Stimulated activated naive CD8-positive, alpha-beta T cell treated with anti-CD3 and anti-CD28 coated beads, Interleukin-15, Interleukin-2, amounts not matched to agents 100 ng/mL and 50 ng/mL, for 24 hours (primary cell): ENCODE results near the gene TRIM9.

Experiments used
- H3K27ac Mint-ChIP-seq: one replicate; pipeline ENCODE4 v1.8.0; 2021; ENCODE audit warnings: mild to moderate bottlenecking, mixed read lengths
- H3K27me3 Mint-ChIP-seq: one replicate; pipeline ENCODE4 v1.8.0; 2021; ENCODE audit warnings: mixed read lengths
- H3K36me3 Mint-ChIP-seq: one replicate; pipeline ENCODE4 v1.8.0; 2021; ENCODE audit warnings: low read depth, mixed read lengths
- H3K4me1 Mint-ChIP-seq: one replicate; pipeline ENCODE4 v1.8.0; 2021; ENCODE audit warnings: low read depth, mixed read lengths
- H3K4me3 Mint-ChIP-seq: one replicate; pipeline ENCODE4 v1.8.0; 2021; ENCODE audit warnings: mild to moderate bottlenecking, mixed read lengths
- H3K9me3 Mint-ChIP-seq: one replicate; pipeline ENCODE4 v1.8.0; 2021; ENCODE audit warnings: mixed read lengths

TRIM9 gene

DNA sequence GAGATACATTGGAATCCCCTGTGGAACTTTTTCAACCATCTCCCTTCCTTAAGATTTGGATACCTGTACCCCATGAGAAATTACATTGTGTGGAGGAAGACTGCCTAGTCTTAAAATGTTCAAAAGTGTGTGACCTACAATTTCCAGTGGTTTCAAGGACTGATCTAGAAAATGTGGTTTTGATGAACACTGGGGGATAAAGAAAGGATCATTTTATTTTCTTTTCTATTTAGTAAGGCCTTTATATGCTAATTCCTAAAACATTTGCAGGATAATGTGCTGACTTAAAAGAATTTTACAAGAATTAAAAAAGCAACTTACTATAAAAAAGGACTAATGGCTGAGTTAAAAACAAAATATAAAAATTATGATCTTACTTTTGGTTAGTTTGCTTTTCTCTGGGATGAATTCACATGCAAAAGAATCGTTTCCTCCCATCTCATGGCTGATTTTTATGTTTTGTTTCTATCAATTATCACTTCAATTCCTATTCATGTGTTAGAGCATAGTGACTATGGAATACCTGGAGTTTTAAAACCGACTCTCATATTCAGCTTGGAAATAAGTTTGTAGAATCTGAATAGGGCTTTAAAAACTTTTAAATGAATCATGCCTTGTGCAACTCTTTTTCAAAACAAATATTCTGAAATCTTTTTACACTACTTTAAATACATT, 110.7 kb downstream of the TRIM9 start:
- no peaks in the 10 kb centered on the region for H3K9me3 Mint-ChIP-seq
- H3K4me1 Mint-ChIP-seq = no peaks in the 10 kb centered on the region
- no peaks in the 10 kb centered on the region for H3K36me3 Mint-ChIP-seq
- no peak overlapping the region for H3K4me3 Mint-ChIP-seq
- no peaks in the 10 kb centered on the region for H3K27me3 Mint-ChIP-seq
- H3K27ac Mint-ChIP-seq = no peak overlapping the region

- Mint-ChIP-seq H3K9me3 (no peaks in the 10 kb centered on the region), H3K4me1 (no peaks in the 10 kb centered on the region), H3K36me3 (no peaks in the 10 kb centered on the region), H3K27ac (no peak overlapping the region), H3K27me3 (no peaks in the 10 kb centered on the region), H3K4me3 (no peak overlapping the region)
These were observed 114.7 kb downstream of the TRIM9 start for GRCh38 chr14:50979941-50980850.

GRCh38 chr14:50978888-50979287, 116.0 kb downstream of the TRIM9 start:
- H3K9me3 Mint-ChIP-seq = no peaks in the 10 kb centered on the region
- no peaks in the 10 kb centered on the region for H3K4me1 Mint-ChIP-seq
- H3K4me3 Mint-ChIP-seq = no peak overlapping the region
- H3K27me3 Mint-ChIP-seq = no peaks in the 10 kb centered on the region
- no peak overlapping the region for H3K27ac Mint-ChIP-seq
- H3K36me3 Mint-ChIP-seq = no peaks in the 10 kb centered on the region

GRCh38 chr14:50978529-50978871, 116.4 kb downstream of the TRIM9 start:
- H3K4me3 Mint-ChIP-seq = no peak overlapping the region
- no peaks in the 10 kb centered on the region for H3K4me1 Mint-ChIP-seq
- no peak overlapping the region for H3K27ac Mint-ChIP-seq
- H3K9me3 Mint-ChIP-seq = no peaks in the 10 kb centered on the region
- no peaks in the 10 kb centered on the region for H3K36me3 Mint-ChIP-seq
- H3K27me3 Mint-ChIP-seq = no peaks in the 10 kb centered on the region

- Mint-ChIP-seq H3K27ac (no peak overlapping the region), H3K4me1 (no peaks in the 10 kb centered on the region), H3K4me3 (no peak overlapping the region), H3K27me3 (no peaks in the 10 kb centered on the region), H3K36me3 (no peaks in the 10 kb centered on the region), H3K9me3 (no peaks in the 10 kb centered on the region)
These were observed 116.9 kb downstream of the TRIM9 start for GRCh38 chr14:50977863-50978528.

GRCh38 chr14:50974118-50974517, 120.8 kb downstream of the TRIM9 start:
- Mint-ChIP-seq H3K9me3 (no peaks in the 10 kb centered on the region), H3K4me3 (no peak overlapping the region), H3K36me3 (no peaks in the 10 kb centered on the region), H3K4me1 (no peaks in the 10 kb centered on the region), H3K27me3 (peaks cover 5% of the 10 kb centered on the region), H3K27ac (no peak overlapping the region)

GRCh38 chr14:50972734-50973133, 122.2 kb downstream of the TRIM9 start:
- Mint-ChIP-seq H3K36me3 (no peaks in the 10 kb centered on the region), H3K4me3 (no peak overlapping the region), H3K9me3 (no peaks in the 10 kb centered on the region), H3K27me3 (peaks cover 5% of the 10 kb centered on the region), H3K4me1 (no peaks in the 10 kb centered on the region), H3K27ac (no peak overlapping the region)

- Mint-ChIP-seq H3K9me3 (no peaks in the 10 kb centered on the region), H3K36me3 (no peaks in the 10 kb centered on the region), H3K27me3 (peaks cover 5% of the 10 kb centered on the region), H3K27ac (no peak overlapping the region), H3K4me3 (no peak overlapping the region), H3K4me1 (no peaks in the 10 kb centered on the region)
These were observed 123.8 kb downstream of the TRIM9 start for GRCh38 chr14:50970886-50971781.

DNA sequence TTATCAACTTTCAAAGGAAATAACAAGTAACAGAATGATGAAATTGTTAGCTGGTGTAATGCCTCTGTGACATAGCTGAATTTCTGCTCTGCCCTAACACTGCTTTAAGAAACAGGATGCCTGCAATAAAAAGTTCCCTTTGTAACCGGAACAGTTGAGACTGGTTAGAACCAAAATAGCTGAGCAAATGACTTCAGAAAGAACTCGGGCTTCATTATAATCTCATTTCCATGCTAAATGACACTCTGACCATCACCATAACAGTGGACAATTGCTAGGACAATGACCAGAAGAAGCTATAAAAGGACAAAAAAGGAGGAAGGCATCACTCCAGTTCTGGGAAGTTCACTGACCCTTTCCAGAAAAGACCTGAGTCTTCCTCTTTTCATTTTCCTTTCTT, 127.1 kb downstream of the TRIM9 start:
- no peaks in the 10 kb centered on the region for H3K4me1 Mint-ChIP-seq
- no peaks in the 10 kb centered on the region for H3K36me3 Mint-ChIP-seq
- H3K27ac Mint-ChIP-seq = no peak overlapping the region
- no peak overlapping the region for H3K4me3 Mint-ChIP-seq
- H3K27me3 Mint-ChIP-seq = peaks cover 5% of the 10 kb centered on the region
- H3K9me3 Mint-ChIP-seq = no peaks in the 10 kb centered on the region

DNA sequence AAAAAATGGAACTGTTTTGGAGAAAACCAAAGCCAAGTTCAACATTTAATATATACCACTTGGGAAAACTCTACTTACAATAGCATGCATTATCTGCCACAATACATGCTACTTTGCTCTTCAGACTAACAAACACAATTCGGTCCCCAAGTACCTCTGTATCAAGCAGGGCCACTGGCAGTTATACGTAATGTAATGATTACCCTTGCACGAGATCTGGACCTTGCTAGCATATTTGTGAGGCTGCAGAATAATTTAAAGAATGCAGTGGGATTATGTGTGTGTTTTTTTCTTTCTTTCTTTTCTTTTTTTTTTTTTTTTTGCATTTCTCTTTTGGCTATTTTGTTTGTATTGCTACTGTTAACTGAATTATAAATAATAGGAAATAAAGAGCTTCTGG, 127.8 kb downstream of the TRIM9 start:
- Mint-ChIP-seq H3K4me3 (no peak overlapping the region), H3K27me3 (peaks cover 5% of the 10 kb centered on the region), H3K27ac (no peak overlapping the region), H3K9me3 (no peaks in the 10 kb centered on the region), H3K4me1 (no peaks in the 10 kb centered on the region), H3K36me3 (no peaks in the 10 kb centered on the region)

DNA sequence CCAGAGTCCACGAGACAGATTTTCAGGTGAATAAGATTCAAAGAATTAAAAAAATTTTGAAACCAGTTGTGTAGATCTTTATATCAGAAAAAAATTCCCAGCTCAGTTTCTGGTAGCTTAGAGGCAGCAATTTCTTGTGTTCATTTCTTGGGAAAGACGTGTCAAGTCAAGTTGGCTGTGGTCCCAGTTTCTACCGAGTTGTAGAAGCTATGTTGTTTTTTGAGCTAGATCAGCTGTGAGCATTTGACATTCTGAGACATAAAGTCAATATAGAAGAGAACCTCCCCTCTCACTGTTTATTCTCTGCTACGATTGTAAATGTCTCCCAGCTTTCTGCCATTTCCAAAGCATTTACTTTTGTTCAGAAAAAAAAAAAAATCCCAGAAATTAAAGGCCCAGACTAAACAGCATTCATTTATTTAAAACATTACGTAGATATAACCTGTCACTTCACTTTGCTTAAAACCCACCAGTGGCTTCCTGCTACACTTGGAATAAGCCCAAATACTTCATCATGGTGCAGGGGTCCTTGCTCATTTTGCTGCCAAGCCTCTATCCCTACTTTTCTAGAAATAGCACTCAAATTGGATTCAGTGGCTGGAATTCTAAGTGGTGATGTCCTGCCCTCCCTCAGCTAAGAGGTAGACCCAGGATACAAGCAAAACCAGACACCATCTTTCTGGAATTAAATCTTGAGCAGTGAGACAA, 130.1 kb downstream of the TRIM9 start:
- no peak overlapping the region for H3K27ac Mint-ChIP-seq
- H3K27me3 Mint-ChIP-seq = peaks cover 6% of the 10 kb centered on the region
- no peaks in the 10 kb centered on the region for H3K36me3 Mint-ChIP-seq
- H3K4me3 Mint-ChIP-seq = no peak overlapping the region
- H3K9me3 Mint-ChIP-seq = no peaks in the 10 kb centered on the region
- no peaks in the 10 kb centered on the region for H3K4me1 Mint-ChIP-seq

DNA sequence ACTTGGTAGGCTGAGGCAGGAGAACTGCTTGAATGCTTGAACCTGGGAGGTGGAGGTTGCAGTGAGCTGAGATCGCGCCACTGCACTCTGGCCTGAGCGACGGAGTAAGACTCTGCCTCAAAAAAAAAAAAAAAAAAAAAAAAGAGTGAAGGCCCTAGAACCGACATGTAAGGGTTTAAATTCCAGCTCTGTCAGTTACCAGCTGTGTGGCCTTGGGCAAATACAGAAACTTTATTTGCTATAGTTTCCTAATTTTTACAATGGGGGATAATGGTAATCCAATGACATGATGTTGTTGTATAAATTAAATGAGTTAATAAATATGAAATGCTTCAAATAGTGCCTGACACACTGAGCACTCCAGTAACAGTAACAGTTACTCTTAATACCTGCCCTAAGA, 131.0 kb downstream of the TRIM9 start:
- Mint-ChIP-seq H3K27me3 (peaks cover 6% of the 10 kb centered on the region), H3K36me3 (no peaks in the 10 kb centered on the region), H3K9me3 (no peaks in the 10 kb centered on the region), H3K4me3 (no peak overlapping the region), H3K27ac (no peak overlapping the region), H3K4me1 (no peaks in the 10 kb centered on the region)

DNA sequence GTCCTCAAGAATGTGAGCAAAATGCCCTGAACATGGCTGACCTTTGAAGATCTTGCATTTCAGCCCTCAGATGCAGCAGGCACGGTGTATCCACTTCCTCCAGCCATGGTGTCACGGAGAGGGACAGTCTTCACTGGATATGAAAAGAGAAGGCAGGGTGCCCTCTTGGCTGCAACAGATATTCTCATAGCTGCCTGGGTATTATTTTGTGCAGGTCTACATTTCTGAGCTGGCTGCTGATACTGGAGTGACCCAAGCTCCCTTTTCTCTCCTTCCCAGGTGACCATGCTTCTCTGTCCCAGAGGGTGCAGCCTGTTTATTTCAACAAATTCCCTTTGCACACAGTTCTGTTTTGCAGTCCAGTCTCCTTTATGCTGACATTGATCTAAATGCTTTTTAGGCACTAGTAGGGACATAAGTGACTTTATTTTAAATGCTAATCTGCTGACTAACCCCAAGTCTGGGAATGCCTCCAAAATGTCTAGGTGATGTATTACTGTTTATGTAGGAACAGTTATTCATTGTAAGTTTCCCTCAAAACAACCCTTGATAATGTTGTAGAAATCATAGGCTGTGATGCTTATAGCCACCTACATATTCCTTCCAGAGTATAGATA, 133.2 kb downstream of the TRIM9 start:
- H3K4me3 Mint-ChIP-seq = no peak overlapping the region
- no peaks in the 10 kb centered on the region for H3K36me3 Mint-ChIP-seq
- H3K9me3 Mint-ChIP-seq = no peaks in the 10 kb centered on the region
- H3K4me1 Mint-ChIP-seq = no peaks in the 10 kb centered on the region
- peaks cover 6% of the 10 kb centered on the region for H3K27me3 Mint-ChIP-seq
- H3K27ac Mint-ChIP-seq = no peak overlapping the region

GRCh38 chr14:50957296-50957695, 137.6 kb downstream of the TRIM9 start:
- Mint-ChIP-seq H3K27ac (no peak overlapping the region), H3K4me3 (no peak overlapping the region), H3K9me3 (no peaks in the 10 kb centered on the region), H3K27me3 (peaks cover 6% of the 10 kb centered on the region), H3K36me3 (no peaks in the 10 kb centered on the region), H3K4me1 (peaks cover 8% of the 10 kb centered on the region)
